Dedifferentiated amniotic fluid mesenchymal stem cell (primary cell): ENCODE results near the gene DDA1.
"Not testable (repeated sequence)": the region's sequence is repeated elsewhere in the genome, so short reads cannot be mapped to it uniquely, and the experiment has no call there.

ENCODE experiments used
- DNase-seq: peaks from one replicate; pipeline ENCODE4 v3.0.0-alpha.2; 2016; ENCODE audit errors: extremely low spot score

Gene DDA1

DNA sequence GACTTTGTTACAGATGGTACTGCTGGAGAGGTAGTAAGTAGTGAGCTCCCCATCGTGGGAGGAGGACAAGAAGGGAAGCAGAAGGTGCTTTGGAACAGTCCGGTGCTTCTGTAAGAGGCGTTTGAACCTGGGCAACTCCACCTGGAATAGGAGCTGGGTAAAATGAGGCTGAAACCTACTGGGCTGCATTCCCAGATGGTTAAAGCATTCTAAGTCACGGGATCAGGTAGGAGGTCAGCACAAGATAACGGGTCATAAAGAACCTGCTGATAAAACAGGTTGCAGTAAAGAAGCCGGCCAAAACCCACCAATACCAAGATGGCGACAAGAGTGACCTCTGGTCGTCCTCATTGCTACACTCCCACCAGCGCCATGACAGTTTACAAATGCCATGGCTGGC, 22.6 kb upstream of the DDA1 start:
- DNase-seq, result no peak

DNA sequence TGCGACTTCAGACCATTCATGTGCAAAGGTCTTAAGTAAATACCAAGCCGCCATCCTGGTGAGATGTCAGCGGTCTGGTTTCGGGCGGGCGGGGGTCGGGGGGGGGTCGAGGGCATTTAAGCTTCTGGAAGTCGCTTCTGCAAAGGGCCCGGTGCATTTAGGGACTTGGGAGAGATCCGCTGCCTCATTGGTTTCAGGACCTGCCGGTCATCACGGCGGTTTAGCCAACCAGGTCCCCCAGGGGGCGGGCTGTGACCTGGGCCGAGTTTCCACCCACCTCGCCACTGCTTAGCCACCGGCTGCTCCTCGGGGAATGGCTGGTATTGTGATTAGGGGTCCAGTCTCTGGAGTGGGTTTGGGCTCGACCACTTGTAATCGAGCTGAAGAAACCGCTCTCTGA, 19.9 kb upstream of the DDA1 start:
- no peak for DNase-seq

DNA sequence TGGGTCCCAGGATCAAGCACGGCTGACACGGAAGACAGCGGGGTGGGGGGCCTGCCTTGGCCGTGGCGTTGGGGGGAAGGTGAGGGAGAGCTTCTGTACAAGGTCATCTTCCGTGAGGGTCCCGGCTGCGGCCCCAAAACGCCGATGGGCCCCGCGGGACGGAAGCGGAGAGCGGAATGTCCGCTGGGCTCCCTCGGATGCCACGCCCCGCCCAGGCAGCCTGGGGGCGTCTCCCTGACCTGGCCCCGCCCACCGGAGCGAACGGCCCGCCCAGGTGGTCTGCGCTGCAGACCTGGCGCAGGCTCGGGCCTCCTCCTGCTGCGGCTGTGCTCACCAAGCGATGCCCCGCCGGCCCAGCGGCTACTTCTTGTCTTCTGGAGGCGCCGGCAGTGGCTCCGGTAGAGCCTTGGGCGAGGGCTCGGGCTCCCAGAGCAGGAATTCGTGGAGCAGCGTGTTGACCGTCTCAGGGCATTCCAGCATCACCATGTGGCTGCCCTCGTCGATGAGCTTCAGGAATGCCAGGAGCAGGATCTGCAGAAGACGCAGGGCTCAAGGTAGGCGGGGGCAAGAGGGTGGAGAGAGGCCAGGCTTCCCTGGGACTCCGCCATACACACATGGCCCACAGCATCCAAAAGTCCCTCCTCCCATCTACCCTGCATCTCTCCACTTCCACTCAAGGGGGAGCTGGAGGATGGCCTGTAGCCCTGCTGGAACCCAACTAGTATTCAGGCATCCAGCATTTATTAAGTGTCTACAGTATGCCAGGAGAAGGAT, 16.9 kb upstream of the DDA1 start:
- peak; percentile 80 for DNase-seq

DNA sequence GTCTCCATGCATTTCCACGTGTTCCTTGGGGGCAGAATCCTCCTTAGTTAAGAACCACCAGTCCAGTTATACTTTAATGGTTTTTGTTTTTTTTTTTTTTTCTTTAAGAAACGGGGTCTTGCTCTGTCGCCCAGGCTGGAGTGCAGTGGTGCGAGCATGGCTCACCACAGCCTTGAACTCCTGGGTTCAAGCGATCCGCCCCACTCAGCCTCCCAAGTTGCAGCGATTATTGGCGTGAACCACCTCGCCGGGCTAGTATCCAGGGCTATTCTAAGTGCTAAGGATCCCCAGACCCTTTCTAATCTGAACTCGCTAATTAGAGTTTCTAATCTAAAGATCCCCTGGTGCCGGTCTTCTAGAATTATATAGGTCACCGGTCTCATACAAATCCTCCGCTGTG, 15.8 kb upstream of the DDA1 start:
- no peak for DNase-seq

DNA sequence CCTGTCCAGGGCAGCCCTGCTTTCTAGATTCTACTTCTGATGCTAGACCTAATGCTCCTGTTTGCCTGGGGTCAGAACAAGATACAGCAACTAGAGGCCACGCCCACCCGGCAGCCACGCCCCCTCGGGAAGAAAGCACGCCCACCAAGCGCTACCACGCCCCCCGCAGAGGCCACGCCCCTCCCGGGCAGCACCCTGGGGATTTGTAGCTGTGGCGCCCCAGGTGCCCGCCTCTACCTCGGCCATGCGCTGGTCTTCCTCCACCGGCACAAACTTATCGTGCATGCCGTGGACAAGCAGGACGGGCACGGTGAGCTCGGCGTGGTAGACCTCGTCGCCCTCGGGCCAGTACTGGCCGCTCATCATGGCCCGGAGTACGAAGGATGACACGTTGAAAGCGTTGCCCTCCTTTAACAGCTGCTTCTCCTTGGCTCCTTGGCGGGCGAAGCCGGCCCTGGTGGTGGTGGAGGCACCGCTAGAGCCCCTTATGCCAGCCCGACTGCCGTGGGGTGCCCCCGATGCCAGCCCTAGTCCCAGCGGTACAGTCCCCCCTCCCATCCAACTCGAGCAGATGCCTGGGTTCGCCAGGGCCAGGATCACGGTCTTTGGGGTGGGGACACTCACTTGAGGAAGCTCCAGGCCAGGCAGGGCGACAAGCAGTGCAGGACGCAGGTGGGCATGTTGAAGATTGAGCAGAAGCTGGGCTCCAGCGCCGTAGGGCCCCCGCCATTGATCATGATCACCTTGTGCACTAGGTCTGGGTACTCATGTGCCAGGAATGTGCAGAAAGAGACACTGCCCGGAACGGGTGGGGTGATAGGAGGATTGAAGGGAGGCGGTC, 15.1 kb upstream of the DDA1 start:
- DNase-seq, result no peak

GRCh38 chr19:17295551-17295950, 13.8 kb upstream of the DDA1 start:
- not testable (repeated sequence) for DNase-seq

DNA sequence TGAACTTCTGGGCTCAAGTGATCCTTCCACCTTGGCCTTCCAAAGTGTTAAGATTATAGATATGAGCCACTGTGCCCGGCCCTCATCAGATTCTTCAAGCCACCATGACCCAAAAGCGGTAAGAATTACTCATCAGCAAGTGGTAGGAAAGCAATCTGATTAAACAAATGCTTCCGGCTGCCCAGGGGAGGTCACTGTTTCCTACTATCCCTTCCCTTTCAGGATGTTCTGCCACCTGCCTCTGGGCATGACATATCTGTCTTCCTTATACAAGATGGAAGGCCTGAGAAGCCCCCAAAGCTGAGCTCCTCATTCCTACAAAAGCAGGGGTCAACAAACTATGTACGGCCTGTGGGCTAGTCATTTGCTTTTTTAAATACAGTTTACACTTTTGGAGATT, 13.1 kb upstream of the DDA1 start:
- no peak for DNase-seq

DNA sequence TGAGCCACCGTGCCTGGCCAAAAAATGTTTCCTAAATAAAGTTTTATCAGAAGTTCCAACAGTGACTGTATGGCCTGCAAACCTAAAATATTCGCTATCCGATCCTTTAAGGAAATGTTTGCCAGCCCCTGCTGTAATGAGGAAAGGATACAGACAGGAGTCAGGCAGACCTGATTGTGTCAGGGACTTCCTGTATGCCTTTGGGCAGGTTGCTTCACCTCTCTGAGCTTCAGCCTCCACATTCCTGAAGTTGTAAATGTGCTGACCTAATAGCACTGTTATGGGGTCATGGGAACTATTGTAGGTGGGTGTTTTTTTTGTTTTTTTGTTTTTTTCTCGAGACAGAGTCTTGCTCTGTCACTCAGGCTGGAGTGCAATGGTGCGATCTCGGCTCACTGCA, 12.4 kb upstream of the DDA1 start:
- DNase-seq, result no peak

DNA sequence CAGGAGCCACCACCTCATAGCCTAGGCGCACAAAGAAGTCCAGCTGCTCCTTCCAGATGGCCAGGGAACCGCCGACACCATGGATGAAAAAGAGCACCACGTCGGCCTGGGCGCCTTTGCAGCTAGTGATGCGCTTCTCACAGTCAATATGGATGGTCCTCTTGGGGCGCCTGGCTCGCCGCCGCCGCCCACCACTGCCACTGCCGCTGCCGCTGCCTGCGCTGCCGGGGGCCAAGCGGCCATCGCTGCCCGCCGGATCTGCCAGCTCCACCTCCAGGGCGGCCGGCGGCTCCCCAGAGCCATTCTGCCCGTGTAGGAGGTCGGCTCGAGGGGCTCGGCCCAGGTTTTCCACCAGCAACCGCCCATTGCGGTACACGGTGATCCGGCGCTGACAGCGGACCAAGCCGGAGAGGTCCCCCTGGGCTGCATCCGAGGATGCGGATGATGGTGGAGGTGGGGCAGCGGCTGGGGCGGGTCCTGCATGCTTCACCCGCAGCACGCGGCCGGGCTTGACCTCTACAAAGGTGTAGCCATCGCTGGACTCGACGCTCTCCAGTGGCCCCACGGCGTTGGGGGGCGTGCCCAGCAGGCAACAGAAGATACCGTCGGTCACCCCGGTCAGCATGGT, 8.3 kb upstream of the DDA1 start:
- no peak for DNase-seq

- no peak for DNase-seq
These were observed 6.8 kb upstream of the DDA1 start for GRCh38 chr19:17302391-17303166.

DNA sequence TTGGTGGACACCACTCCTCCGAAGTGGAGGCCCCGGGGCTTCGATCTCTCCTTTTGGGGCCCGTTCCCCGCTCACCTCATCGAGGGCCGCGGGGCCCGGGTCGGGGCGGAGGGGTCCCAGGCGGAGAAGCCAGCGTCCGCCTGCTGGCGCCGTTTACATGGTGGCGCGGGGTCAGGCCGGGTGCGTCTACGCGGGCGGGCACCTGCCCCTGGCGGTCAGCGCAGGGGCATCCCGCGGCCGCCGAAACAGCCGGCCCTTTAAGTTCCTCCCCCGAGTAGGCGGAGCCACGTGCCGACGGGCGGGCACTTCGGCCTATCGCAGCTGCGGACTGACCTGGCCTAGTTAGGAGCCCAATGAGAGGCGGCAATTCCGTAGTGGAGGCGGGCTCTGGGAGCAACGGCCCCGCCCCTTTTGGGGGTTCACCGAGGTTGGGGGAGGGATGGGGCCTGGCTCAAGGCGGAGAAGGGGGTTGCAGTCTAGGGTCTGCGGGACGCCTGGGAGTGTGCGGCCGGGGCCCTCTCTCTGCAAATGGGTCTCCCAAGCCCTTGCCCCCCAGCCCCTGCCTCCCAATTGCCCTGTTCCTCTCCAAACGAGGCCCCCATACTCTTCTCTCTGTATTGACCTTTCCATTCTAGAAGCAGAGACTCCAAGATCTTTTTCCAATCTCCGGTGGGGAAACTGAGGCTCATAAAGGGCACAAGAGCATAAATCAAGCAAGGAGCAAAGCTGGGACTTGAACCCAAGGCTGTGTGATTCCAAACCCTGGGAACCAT, 6.0 kb upstream of the DDA1 start, which contains the start of gene ABHD8:
Gene ABHD8 (minus strand): TSS at position 259 of the 773 bp plus-strand sequence. CDS start 1,809 bp downstream, outside the sequence.
- DNase-seq, result peak; percentile 97

DNA sequence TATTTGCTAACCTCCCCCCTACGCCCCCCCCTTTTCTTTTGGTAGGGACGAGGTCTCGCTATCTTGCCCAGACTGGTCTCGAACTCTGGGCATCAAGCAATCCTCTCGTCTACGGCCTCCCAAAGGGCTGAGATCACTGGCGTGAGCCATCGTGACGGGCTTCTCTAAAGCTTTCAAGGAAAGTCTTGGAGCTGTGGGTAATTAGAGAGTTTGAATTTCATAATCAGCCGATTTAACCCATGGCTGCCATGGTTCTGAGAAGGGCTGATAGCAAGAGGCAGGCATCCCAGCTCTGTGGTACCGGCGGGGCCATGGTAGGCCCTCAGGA, 5.5 kb upstream of the DDA1 start:
- no peak for DNase-seq

DNA sequence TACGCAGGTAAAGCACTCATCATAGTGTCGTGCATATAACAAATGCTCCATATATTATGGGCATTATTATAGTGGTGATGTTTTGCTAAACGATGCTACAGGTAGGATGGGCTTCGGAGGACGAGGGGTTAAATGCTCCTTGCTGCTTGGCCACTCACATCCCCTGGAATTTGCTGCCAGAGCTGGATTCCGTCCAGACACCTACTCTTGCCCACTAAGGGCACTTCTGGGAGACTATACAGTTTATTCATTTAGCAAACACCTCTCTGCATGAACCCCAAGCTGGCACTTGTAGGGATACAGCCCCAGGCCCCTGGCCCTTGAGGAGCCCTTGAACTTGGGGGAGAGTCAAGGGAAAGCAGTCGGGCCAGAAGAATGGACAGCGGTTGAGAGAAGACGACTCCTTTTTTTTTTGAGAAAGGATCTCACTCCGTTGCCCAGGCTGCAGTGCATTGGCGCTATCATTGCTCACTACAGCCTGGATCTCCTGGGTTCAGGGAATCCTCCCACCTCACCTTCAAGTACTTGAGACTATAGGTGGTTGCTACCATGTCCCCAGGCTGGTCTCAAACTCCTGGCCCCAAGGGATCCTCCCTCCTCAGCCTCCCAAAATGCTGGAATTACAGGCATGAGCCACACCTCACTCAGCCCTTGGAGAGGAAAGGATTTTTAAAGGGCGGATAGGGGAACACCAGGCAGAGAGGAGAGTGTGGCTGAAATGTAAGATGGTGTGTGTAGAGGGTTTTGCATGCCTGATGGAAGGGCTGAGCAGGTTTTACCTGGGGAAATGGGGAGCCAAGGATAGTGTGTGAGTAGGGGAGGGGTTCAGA, 4.8 kb upstream of the DDA1 start:
- DNase-seq, result no peak

- no peak for DNase-seq
These were observed 4.2 kb upstream of the DDA1 start for GRCh38 chr19:17305216-17305516.

- peak; percentile 97 for DNase-seq
These were observed 3.7 kb upstream of the DDA1 start, which contains the start of gene MRPL34 for GRCh38 chr19:17305517-17306284. Gene MRPL34, plus strand, starts transcription at chr19:17305872. Its CDS starts 21 bp downstream, at chr19:17305893.

DNA sequence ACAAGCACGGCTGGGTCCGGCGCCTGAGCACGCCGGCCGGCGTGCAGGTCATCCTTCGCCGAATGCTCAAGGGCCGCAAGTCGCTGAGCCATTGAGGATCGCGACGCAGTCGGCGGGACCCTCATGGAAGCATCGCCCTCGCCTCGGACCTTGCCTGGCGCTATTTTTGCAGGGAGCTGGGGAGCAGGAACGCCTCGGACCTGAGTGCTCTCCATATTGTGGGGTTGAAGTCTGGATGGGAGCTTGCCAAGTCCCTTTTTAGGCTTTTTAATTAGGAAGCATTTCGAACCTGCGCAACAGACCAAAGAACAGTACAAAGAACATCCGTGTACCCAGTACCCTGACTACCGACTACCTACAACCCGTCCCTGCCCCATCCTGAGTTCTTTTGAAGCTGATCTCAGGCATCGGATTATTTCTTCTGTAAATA, 3.1 kb upstream of the DDA1 start:
- no peak for DNase-seq

GRCh38 chr19:17307876-17308377, 1.4 kb upstream of the DDA1 start:
- no peak for DNase-seq

- DNase-seq, result no peak
These were observed 650 bp downstream of the DDA1 start for GRCh38 chr19:17309965-17310461.
